CD4-positive, alpha-beta T cell treated with Interleukin-21 for 1 hour (primary cell): ENCODE results near the gene PARD6A.

Experiments
- DNase-seq: peaks from one replicate; pipeline ENCODE4 v3.0.0-alpha.2; 2020

The PARD6A gene

DNA sequence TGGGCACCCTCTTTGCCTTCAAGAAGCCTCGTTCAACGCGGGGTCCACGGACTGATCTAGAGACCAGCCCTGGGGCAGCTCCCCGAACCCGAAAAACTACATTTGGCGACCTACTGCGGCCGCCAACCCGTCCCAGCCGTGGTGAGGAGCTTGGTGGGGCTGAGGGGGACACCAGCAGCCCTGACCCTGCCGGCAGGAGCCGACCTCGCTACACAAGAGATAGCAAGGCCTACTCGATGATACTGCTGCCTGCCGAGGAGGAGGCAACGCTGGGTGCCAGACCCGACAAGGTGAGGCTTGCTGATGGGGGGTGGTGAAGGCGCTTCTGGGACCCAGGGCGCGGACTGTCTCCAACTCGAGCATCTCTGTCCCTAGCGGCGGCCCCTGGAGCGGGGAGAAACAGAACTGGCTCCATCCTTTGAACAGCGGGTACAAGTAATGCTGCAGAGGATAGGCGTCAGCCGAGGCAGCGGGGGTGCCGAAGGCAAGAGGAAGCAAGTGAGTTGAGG lies 6.3 kb upstream of the PARD6A start:
- no peak for DNase-seq

DNA sequence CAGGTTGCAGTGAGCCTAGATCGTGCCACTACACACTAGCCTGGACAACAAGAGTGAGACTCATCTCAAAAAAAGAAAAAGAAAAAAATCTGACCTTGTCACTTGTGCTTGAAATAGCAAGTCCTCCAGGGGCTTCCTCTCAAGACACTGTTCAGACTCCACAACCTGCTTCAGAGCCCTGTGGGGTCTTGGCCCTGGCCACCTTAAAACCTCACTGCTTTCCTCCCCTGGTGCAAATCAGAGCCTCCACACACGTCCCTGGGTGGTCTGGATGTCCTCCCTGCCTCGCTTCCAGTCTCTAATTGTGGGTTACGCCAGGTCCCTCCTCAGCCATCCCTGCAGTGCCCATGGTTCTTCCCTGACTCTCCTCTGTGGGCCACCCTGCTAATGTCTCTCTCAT lies 5.4 kb upstream of the PARD6A start:
- no peak for DNase-seq

DNA sequence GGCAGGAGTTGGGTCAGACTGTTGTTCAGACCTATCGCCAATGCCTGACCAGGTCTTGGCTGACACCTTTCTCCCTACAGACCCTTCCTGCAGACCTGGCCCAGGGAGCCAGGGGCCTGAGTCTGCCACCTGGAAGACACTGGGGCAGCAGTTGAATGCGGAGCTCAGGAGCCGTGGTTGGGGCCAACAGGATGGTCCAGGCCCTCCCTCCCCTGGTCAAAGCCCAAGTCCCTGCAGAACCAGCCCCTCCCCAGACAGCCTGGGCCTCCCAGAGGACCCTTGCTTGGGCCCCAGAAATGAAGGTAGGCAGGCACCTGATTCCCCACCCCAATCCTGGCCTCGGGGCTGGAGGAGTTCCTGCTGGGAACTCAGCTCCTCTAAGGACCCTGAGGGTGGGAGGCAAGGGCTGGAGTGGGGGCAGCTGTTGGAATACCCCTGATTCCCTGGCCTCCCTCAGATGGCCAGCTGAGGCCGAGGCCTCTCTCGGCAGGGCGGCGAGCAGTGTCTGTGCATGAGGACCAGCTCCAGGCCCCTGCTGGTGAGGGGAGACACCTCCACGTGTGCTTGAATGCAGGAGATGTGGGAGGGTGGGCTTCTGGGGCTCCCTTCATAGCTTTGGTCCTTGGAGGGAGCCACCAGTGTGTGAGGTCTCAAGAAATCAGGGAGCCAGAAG lies 4.3 kb upstream of the PARD6A start:
- no peak for DNase-seq

DNA sequence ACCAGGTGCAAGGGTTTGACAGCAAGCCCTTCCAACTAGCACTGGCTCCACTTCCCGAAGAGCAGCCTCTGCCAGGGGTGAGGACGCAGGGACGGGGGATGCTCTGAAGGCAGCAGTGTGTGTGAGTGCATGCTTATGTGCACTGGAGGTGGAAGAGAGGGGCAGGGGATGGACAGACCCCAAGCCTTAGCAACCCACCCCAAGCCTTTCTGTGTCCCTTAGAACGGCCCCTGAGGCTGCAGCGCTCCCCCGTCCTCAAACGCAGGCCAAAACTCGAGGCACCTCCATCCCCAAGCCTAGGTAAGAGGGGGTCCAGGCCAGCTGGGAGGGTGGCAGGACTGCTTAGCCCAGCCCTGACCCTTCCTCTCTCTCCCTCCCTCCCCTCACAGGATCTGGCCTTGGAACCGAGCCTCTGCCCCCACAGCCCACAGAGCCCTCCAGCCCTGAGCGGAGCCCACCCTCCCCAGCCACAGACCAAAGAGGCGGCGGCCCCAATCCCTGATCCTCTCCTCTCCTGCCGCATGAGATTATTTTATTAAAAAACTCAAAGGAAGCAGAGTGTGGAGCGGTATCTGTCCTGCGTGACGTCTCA lies 3.6 kb upstream of the PARD6A start:
- no peak for DNase-seq

DNA sequence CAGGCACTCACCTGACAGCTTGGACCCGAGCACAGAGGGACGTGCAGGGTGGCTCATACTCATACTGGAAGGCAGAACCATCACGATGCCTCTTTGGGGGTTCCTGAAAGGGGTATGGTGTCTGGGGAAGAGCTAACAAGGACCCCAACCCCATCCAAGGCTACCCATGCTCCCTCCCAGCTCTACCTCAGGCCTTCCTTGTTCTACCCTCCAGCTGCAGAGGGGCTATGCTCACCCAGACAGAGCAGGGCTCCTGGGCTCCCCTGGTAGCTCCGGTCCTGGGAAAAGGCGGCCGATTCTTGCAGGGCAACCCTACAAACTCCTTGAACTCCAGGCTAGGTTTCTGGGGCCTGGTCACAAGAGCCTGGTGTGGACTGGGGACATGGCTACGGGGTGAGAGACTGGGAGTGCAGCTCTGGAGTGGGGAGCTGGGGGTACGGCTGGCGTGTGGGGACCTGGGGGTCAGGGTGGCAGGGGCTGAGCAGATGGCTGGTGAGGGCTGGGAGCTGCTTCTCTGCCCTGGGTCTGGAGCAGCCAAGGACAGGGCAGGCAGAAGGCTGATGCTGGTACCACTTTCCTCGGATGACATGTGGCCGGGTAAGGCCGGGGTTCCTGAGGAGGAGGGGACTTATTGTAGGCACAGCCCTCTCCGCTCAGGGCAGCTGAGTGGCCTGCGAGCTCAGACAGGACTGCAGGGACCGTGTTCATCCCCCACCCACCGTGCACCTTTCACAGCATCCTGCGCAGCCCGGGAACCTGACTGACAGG lies 2.8 kb upstream of the PARD6A start:
- DNase-seq, result no peak

DNA sequence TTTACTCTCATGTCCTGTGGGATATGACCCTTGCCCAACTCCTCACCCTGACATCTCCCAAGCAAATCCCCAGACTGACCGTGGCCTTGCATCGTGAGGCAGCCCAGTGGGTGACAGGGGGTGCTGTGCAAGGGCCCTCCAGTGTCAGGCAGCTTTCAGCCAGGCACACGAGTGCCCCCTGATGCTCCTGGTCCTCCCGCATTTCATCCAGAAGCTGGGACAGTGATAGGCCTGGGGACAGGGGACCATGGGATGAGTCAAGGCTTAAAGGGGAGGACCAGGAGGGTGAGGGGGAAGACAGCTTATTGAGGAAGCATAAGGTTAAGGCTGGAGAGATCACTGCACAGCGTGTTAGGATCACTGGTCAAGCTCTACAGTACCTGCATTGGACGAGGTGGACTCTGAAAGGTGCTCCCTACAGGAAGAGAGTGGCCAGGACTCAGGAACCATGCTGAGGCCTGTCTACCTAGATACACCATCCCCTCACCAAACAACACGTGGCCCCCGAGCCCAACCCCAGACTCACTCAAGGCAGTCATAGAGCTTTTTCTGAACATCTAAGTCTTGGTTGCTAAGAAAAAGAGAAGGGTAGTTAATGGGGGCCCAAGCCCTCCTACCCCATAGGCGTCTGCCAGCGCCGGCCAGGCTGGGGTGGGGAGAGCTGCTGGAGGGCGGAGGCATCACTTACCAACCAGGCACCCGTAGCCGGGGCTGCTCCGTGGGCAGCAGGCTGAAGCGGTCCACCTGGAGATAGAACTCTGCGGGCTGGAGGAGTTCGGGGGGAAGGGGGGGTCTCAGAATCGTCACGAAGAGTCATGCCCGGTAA lies 1.7 kb upstream of the PARD6A start:
- no peak for DNase-seq

DNA sequence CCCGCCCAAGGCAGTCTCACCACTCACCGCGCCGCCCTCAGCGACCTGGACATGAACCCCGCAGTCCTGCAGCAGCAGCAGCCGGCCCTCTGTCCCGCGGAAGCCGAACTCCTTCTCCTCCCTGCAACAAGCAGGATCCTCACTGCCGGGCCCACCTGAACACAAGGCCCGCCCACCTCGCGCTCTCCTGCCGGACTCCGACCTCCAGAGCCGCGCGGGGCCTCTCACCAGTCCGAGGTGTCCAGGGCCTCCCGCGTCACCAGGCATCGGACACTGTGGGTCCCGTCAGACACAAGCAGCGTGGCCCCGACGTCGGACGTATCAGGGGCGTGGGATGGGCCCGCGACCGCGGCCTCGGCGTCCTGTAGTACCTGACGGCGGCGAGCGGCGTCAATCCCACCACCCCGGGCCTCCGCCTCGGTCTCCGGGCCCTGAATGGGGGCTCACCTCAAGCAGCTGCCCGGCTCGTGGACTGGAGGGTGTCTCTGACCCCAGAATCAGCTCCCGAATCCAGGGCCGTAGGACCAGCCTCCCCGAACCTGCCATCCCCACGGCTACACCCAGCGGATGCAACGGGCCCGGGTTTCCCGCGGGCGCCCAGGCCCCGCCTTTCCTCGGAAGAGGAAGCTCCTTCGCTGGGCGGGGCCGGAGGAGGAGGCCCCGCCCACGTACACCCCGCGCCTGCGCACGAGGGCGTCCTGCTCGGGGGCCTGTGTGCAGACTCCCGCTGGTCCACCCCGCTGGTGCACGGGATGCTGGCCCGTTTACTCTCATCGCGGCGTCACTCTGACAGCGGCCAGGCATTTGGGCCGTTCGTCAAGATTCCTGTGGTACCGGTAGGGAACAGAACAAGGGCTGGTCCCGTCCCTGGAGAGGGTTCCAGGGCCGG lies 841 bp upstream of the PARD6A start, which contains the start of gene ACD:
TSS of gene ACD (minus strand) at position 586 of the 889 bp plus-strand sequence. CDS start at position 546, 40 bp downstream.
- peak; percentile 94 for DNase-seq

DNA sequence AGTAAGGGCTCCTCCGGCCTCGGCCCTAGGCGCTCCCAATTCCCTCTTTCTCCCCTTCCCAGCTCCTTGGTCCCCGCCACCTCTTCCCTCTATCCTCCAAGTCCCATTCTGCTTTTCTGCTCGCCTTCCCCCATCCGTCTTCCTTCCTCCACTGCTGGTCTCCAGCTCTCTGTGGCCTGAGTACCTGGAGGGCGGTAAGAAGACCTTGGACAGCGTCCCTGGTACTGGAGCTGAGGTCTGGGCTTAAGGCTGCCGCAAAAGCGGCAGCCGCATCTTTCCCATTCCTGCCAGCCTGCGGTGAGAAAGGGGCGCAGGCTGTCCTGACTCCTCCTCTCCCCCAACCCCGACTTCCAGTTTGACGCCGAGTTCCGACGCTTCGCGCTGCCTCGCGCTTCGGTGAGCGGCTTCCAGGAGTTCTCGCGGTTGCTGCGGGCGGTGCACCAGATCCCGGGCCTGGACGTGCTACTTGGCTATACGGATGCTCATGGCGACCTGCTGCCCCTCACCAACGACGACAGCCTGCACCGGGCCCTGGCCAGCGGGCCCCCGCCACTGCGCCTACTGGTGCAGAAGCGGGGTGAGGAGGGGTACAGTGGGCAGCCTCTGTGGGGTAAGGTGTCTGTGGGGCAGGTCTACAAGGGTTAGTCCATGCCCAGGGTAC lies 471 bp downstream of the PARD6A start:
- DNase-seq, result no peak

DNA sequence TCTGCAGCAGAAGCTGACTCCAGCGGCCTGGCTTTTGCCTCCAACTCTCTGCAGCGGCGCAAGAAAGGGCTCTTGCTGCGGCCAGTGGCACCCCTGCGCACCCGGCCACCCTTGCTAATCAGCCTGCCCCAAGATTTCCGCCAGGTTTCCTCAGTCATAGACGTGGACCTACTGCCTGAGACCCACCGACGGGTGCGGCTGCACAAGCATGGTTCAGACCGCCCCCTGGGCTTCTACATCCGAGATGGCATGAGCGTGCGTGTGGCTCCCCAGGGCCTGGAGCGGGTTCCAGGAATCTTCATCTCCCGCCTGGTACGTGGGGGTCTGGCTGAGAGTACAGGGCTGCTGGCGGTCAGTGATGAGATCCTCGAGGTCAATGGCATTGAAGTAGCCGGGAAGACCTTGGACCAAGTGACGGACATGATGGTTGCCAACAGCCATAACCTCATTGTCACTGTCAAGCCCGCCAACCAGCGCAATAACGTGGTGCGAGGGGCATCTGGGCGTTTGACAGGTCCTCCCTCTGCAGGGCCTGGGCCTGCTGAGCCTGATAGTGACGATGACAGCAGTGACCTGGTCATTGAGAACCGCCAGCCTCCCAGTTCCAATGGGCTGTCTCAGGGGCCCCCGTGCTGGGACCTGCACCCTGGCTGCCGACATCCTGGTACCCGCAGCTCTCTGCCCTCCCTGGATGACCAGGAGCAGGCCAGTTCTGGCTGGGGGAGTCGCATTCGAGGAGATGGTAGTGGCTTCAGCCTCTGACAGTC lies 1.3 kb downstream of the PARD6A start:
- DNase-seq, result no peak

DNA sequence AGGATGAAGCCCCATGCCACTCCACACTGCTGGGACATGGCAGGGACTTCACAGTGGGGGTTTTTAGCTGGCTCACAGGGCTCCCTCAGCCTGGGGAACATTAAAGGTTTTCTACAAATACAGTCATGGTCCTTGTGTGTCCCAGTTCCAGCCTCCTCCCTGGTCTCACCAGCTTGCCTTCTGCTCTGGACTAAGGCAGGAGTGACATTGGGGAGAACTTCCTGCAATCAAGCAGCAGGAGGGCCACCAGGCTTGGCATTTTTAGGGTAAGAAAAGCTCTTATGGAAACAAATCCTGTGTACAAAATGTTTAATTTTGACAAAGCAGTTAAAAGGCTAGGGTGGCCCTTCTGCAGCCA lies 1.9 kb downstream of the PARD6A start:
- DNase-seq, result no peak

DNA sequence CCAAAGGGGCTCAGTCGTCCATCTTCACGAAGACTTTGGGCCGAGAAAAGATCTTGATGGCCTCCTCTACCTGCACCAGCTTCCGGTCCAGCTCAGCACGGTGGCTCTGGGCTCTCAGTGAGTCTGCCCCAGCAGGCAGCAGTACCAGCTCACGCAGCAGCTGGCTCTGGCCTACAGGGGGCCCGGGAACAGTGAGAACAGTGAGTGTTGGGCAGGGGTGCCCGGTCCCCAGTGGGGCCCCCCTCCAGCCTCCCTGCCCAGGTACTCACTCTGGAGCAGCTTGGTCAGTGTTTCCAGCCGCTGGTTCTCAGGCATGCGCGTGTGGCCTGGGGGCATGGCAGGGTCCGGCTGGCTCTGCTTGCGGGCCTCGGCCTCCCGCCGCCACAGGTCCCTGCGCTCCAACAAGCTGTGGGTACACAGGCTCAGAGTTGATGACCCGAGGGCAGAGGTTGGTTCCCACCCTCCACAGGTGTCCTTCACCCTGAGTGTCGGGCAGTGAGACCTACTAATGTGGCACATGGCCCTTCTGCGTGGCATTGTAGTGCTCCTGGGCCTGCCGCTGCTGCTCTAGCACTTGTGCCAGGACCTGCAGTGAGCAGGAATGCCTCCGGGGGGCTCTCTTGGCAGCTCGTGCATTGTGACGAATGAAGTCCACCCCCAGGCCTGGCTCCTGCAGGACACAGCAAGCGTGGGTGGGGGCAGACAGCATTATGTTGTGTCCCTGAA lies 2.6 kb downstream of the PARD6A start:
- peak; percentile 35 for DNase-seq

DNA sequence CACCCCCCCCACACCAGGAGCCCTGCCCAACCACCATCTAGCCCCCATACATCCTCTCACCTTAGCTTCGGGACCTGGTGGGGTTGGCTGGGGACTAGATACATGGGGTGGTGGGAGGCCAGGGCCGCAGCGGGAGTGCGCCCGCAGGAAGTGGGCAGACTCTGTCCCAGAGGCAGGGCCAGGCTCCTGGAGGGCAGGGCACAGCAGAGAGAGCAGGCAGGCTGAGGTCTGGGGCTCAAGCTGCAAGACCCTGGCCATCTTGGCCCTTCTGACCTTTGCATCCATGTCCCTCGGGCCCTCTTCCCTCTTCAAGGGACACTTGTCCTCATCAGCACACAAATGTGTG lies 3.1 kb downstream of the PARD6A start:
- DNase-seq, result no peak

DNA sequence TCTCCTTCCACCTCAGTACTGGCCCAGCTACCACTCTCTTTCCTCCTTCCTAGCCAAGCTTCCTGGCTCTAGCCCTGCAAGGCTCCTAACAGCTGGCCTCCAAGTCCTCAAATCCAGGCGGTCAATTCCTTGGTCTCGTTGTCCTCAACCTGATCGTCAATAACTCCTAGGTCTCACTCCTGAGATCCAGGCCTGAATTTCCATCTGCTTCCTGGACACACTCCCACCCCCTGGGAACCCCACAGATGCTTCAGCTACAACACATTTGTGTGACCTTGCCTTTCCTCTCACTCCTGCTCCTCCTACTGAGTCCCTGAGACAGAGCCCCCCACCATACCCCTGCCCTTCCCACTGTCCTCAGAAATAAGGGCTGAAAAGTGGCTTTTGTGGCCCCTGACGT lies 3.5 kb downstream of the PARD6A start:
- DNase-seq, result no peak

DNA sequence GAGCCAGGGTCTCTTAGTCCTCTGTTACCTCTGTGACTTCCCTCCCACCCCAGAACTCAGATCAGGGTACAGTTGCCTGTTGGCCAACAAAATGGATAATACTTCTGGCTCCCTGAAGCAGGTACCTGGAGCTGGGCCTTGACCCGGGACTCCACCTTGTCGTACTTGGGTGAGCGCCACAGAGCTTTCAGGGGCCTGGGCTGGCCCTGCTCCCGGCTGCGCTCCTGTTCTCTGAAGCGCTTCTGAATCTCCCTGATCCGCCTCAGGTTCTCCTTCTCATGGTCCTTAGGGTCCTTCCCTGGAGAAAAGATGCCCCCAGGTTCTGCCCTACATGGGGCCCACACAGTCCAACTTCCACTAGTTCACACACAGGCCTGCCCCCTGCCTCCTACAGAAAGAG lies 4.1 kb downstream of the PARD6A start:
- no peak for DNase-seq

DNA sequence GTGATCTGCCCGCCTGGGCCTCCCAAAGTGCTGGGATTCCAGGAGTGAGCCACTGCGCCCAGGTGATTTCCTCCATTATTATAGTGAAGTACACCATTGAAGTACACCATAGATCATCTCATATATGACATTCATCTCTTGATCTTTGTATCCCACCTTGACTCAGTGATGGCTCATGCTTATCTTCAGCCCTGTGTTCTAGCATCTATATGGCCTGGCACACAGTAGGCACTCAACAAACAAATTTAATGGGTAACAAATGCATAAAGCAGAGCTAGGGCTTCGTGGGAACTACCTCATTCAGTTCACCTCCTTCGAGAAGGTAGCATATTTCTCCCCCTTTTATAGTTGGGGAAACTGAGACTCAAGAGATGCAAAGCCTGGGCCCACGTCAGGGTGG lies 4.8 kb downstream of the PARD6A start:
- DNase-seq, result no peak

DNA sequence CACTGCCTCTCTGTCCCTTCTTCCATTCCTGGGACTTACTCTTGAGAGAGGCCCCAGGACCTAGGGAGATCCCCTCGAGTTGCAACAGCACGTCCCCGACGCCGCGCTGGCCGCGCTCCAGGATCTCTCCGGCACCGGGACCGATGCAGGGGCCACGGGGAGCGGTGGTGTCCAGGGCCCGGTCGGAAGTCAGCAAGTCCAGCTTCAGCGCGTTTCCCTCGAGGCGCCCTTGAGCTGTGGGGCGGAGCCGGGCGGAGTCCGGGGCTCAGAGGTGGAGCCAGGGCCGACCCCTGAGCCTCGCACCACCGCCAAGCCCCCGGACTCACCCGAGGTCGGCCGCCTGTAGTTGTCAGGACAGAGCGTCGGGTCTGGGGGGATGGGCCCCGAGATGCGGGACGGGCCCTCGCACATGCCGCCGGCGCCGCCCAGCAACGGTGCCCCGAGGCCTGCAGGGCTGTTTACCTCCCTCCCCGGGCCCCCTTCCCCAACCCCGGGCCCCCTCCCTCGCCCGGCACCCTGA lies 5.3 kb downstream of the PARD6A start:
- DNase-seq, result no peak

DNA sequence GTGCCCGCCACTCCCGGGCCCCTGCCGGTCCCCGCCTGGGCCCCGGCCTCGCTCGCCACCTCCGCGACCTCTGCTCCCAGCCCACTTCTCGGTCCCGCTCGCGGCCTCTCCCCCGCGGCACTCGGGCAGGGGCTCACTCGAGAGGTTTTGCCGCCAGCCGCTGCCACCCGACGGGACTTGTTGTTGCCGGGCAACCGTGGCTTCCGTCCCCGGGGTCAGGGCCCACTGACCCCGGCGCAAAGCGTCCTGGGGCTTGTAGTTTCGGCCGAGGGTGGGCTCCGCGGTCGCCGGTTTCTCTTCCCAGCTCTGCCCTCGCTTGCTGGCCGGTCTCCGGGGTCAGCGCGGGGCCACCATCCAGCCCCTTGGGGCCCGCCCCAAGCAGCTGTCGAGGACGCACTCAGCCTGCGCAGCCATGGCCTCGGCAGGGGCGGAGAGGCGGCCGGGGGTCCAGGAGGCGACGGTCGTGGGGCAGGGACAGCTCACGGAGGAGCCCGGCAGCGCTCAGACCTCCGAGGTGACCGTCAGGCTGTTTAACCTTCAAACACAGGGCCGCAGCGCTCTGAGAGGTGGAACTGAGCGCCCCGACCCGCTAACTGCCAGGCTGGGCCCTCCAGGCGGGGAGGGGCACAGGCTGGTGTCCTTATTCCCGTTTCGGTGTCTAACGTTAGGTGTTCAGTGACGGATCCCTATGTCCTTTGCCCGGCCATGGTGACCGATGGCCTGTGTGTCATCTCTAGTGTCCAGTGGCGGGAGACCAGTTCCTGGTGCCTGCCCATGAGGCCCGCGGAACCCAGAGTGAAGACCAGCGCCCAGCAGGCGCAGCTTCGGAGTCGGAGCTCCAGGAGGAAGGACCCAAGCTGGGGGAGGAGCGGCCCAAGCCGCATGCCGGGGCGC lies 6.0 kb downstream of the PARD6A start, which contains the start of the genes C16orf86 and ENKD1:
TSS of gene C16orf86 (plus strand) at position 256 of the 894 bp plus-strand sequence. CDS start at position 413, 157 bp downstream.
TSS of gene ENKD1 (minus strand) at position 192 of the 894 bp plus-strand sequence. CDS start 308 bp downstream, outside the sequence.
- DNase-seq, result peak; percentile 87

DNA sequence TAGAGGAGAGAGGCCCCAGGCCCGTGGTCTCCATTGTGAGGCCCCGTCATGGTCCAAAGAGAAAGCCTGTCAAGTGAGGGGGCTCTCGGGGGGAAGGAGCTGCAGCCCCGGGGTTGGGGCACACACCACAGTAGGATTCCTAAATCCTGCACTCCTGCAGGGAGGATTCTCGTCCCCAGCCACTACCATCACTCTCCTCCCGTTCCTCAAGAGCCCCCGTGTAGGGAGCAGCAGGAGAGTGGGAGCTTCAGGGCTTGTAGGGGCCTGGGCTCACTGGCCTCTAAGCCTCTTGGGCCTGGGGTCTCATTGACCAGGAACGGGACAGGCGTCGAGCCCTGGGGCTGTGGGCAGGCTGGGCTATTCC lies 6.7 kb downstream of the PARD6A start:
- no peak for DNase-seq
